Endothelial cell of umbilical vein (primary cell): ENCODE measurements around the gene FANK1. TPM values are rescaled to one million over a fixed set of nuclear protein-coding genes. Genes with fewer than 3 reads are reported as not detected.

ENCODE experiments used
- BruUV-seq: library from RNA; stranded (reverse); fragments of 400-500 nt; replicated peaks from 2 replicates; lab custom pipeline; 2021; lab: Mats Ljungman, UMichigan
- CTCF ChIA-PET: fragments of 300-600, 350-600 bp; sonication (Branson Sonifier 250); formaldehyde crosslinking; loops from one replicate; lab custom pipeline; 2021; ENCODE audit warnings: antibody characterized with exemption, inconsistent platforms; lab: Charles Lee
- POLR2A ChIA-PET: fragments of 300-600, 350-600 bp; sonication (Branson Sonifier 250); formaldehyde crosslinking; loops from one replicate; lab custom pipeline; 2021; ENCODE audit warnings: antibody characterized with exemption, inconsistent platforms; lab: Charles Lee
- DNase-seq: peaks from one replicate; pipeline ENCODE4 v3.0.0-alpha.2; 2011; ENCODE audit warnings: low read depth, low spot score
- FAIRE-seq: peaks from 2 replicates; lab custom pipeline; 2011; peaks lifted over from hg19 to GRCh38; lab: Jason Lieb, UNC
- H2AFZ ChIP-seq: 2 replicates; pipeline ENCODE4 v1.6.0; 2012; ENCODE audit warnings: low read depth, low read length, control low read depth, inconsistent platforms
- H3K27ac ChIP-seq: 2 replicates; pipeline ENCODE4 v1.5.1; 2011; ENCODE audit warnings: low read depth, mild to moderate bottlenecking, control low read depth, low read length, moderate library complexity; ENCODE audit not compliant: insufficient read depth
- H3K27me3 ChIP-seq, 2 experiments: 2 replicates each; pipeline versions ENCODE4 v1.6.0 to v1.6.1; 2011; ENCODE audit warnings: low read length in 2 of 2, mixed read lengths in 1 of 2; ENCODE audit not compliant: control insufficient read depth in 2 of 2, insufficient read depth in 2 of 2
- H3K36me3 ChIP-seq, 2 experiments: 2 replicates in 1 of 2; 3 replicates in 1 of 2; pipeline ENCODE4 v1.5.1; 2011; ENCODE audit warnings: low read length in 2 of 2, mild to moderate bottlenecking in 1 of 2, moderate library complexity in 1 of 2; ENCODE audit not compliant: control insufficient read depth in 2 of 2, insufficient read depth in 2 of 2; ENCODE audit errors: extremely low read depth in 1 of 2
- H3K4me1 ChIP-seq: 3 replicates; pipeline ENCODE4 v1.5.1; 2011; ENCODE audit warnings: mild to moderate bottlenecking, low read length; ENCODE audit not compliant: control insufficient read depth, insufficient read depth; ENCODE audit errors: extremely low read depth
- H3K4me2 ChIP-seq: 2 replicates; pipeline ENCODE4 v1.6.1; 2011; ENCODE audit warnings: low read length, control low read depth, mixed read lengths; ENCODE audit not compliant: insufficient read depth
- H3K4me3 ChIP-seq, 3 experiments: fragments of 200-600 bp in 1 of 3; sonication (generic), shearing (Covaris generic) in 1 of 3; replicated peaks in 1 of 3; 2 replicates each; pipeline ENCODE4 v1.5.1; 2011 to 2016; ENCODE audit warnings: control low read depth in 3 of 3, low read length in 3 of 3, mild to moderate bottlenecking in 2 of 3, inconsistent platforms in 1 of 3, low read depth in 1 of 3, moderate library complexity in 1 of 3; ENCODE audit not compliant: insufficient read depth in 1 of 3
- H3K79me2 ChIP-seq: 2 replicates; pipeline ENCODE4 v1.6.0; 2012; ENCODE audit warnings: low read length, inconsistent platforms; ENCODE audit not compliant: control insufficient read depth, insufficient read depth
- H3K9ac ChIP-seq: replicated peaks from 2 replicates; pipeline ENCODE3; 2011; ENCODE audit warnings: low read length, control low read depth; ENCODE audit not compliant: insufficient read depth; ENCODE audit errors: extremely low read depth
- H3K9me1 ChIP-seq: replicated peaks from 3 replicates; pipeline ENCODE4 v1.6.0; 2011; ENCODE audit warnings: mild to moderate bottlenecking, low read length; ENCODE audit not compliant: control insufficient read depth, insufficient read depth; ENCODE audit errors: extremely low read depth
- H3K9me3 ChIP-seq: replicated peaks from 2 replicates; pipeline ENCODE4 v1.5.1; 2012; ENCODE audit warnings: low read length, inconsistent platforms; ENCODE audit not compliant: control insufficient read depth, insufficient read depth
- H4K20me1 ChIP-seq: replicated peaks from 2 replicates; pipeline ENCODE3; 2011; ENCODE audit warnings: mild to moderate bottlenecking, low read length; ENCODE audit not compliant: control insufficient read depth, insufficient read depth; ENCODE audit errors: extremely low read depth
- GATA2 ChIP-seq: IDR thresholded peaks from 2 replicates; pipeline ENCODE4 v1.7.0; 2011; ENCODE audit warnings: low read depth, mild to moderate bottlenecking, moderate library complexity, mixed read lengths, low read length; ENCODE audit not compliant: insufficient read length, insufficient read depth
- JUN ChIP-seq: IDR thresholded peaks from 2 replicates; pipeline ENCODE4 v1.6.1; 2011; ENCODE audit warnings: borderline replicate concordance, low read depth; ENCODE audit not compliant: insufficient read length, insufficient read depth
- dilution Hi-C: fragments of 300-500 bp; cut with MboI; formaldehyde crosslinking; loops from one replicate; pipeline ENCODE4 v1.15.0; 2019; ENCODE audit warnings: low sequenced_read_pairs; ENCODE audit not compliant: extremely low pct_ligation_motif_present
- intact Hi-C: fragments of 100-400 bp; cut with micrococcal nuclease; formaldehyde crosslinking; loops from one replicate; pipeline ENCODE4 v1.10.0; 2022
- polyA plus RNA-seq, 4 experiments: library from polyadenylated mRNA; depleted of rRNA in 3 of 4; stranded (reverse) in 3 of 4; unstranded in 1 of 4; fragments of >200 nt; gene quantifications; 2 replicates each; pipeline versions ENCODE4 v1.2.1 to v1.2.3, GENCODE V29; 2011 to 2012; ENCODE audit warnings: missing spikeins in 1 of 4
- total RNA-seq: library from RNA; stranded (reverse); gene quantifications from 2 replicates; pipeline ENCODE4 v1.2.3, GENCODE V29; 2021
- TF ChIP-seq, protein P1 (sequence below), 2 donors: IDR thresholded peaks; 1 replicate in 1 of 2; 2 replicates in 1 of 2; pipeline ENCODE4 v1.5.1; 2011; ENCODE audit warnings: low read length in 2 of 2, mild to moderate bottlenecking in 2 of 2, moderate library complexity in 2 of 2, control low read depth in 1 of 2, inconsistent platforms in 1 of 2, low read depth in 1 of 2; ENCODE audit not compliant: insufficient read depth in 1 of 2; ENCODE audit errors: extremely low read depth in 1 of 2
- TF ChIP-seq, protein P2 (sequence below): IDR thresholded peaks from 2 replicates; pipeline ENCODE4 v1.6.1; 2011; ENCODE audit not compliant: insufficient read depth, insufficient read length

The FANK1 gene
- total and polyA plus RNA-seq, 2 donors (not counting 3 experiments of a cell fraction or from before 2014, with no cell fraction given): 1.6 to 1.9 TPM

DNA sequence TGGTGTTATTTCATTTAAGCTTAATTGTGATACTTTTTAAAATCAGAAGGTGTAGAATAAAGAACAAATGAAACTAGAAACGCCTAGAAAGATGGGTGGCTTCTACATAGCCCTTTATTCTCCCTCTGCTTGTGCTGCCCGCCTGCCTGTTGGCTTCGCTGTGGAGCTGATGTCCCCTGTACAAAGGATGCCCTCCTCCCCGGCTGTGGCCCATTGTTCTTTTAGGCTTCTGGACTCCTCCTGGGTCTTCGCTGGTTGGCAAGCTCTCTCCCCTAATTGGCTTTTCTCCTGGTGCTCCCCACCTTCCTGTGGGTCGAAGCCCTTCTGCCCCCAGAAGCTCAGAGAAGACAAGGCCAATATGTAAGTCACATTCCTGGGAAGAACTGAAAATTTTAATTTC lies 98.2 kb downstream of the FANK1 start:
- Histone ChIP-seq H3K9ac (no peak overlapping the region), H3K79me2 (no peaks in the 10 kb centered on the region), H3K9me3 (no peaks in the 10 kb centered on the region), H4K20me1 (no peaks in the 10 kb centered on the region), H3K27ac (no peak overlapping the region), H3K9me1 (no peaks in the 10 kb centered on the region), H3K36me3 (no peaks in the 10 kb centered on the region), H3K27me3 (no peaks in the 10 kb centered on the region), H3K4me2 (no peak overlapping the region), H2AFZ (no peak overlapping the region), H3K4me1 (peaks cover 2% of the 10 kb centered on the region), H3K4me3 (no peak overlapping the region)
- ChIA-PET POLR2A (no interaction called here), CTCF (interaction anchor here (0.9 kb wide), 1 partner anchor 32 kb away, joined by 3 read pairs; no protein-coding TSS in a partner anchor)
- BruUV-seq: no TSS peak
- dilution Hi-C loops (no loop called here), intact Hi-C loops (no loop called here)
- DNase-seq (no peak), FAIRE-seq (no peak)
- TF ChIP-seq JUN: no peak
- TF ChIP-seq, protein P1, sequence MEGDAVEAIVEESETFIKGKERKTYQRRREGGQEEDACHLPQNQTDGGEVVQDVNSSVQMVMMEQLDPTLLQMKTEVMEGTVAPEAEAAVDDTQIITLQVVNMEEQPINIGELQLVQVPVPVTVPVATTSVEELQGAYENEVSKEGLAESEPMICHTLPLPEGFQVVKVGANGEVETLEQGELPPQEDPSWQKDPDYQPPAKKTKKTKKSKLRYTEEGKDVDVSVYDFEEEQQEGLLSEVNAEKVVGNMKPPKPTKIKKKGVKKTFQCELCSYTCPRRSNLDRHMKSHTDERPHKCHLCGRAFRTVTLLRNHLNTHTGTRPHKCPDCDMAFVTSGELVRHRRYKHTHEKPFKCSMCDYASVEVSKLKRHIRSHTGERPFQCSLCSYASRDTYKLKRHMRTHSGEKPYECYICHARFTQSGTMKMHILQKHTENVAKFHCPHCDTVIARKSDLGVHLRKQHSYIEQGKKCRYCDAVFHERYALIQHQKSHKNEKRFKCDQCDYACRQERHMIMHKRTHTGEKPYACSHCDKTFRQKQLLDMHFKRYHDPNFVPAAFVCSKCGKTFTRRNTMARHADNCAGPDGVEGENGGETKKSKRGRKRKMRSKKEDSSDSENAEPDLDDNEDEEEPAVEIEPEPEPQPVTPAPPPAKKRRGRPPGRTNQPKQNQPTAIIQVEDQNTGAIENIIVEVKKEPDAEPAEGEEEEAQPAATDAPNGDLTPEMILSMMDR (IDR thresholded peaks at IDR 0.05; ENCODE audit: extremely low read depth in 1 of 2, insufficient read depth in 1 of 2, low read depth in 1 of 2, low read length in 2 of 2): no peak
- TF ChIP-seq, protein P2, sequence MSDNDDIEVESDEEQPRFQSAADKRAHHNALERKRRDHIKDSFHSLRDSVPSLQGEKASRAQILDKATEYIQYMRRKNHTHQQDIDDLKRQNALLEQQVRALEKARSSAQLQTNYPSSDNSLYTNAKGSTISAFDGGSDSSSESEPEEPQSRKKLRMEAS: no peak
- no peak for TF ChIP-seq GATA2
